Activated CD4-positive, alpha-beta memory T cell treated with anti-CD3 and anti-CD28 coated beads for 36 hours (primary cell): ENCODE results near the gene PTGR3. TPM values are rescaled to one million over a fixed set of nuclear protein-coding genes. Genes with fewer than 3 reads are reported as not detected.
A peak's percentile ranks its signal among the peaks of the same experiment; 100 is the strongest.

Experiments
- CTCF ChIA-PET: fragments of 350-600 bp; sonication (Branson Sonifier 250); formaldehyde crosslinking; loops from one replicate; lab custom pipeline; 2021; ENCODE audit warnings: antibody characterized with exemption, inconsistent platforms; lab: Charles Lee
- POLR2A ChIA-PET: fragments of 350-600 bp; sonication (Branson Sonifier 250); formaldehyde crosslinking; loops from one replicate; lab custom pipeline; 2021; ENCODE audit warnings: antibody characterized with exemption; lab: Charles Lee
- DNase-seq: peaks from one replicate; pipeline ENCODE4 v3.0.0-alpha.2; 2020
- H3K27ac Mint-ChIP-seq: one replicate; pipeline ENCODE4 v1.8.0; 2021; ENCODE audit warnings: mixed read lengths
- H3K27me3 Mint-ChIP-seq: one replicate; pipeline ENCODE4 v1.8.0; 2021; ENCODE audit warnings: mixed read lengths
- H3K36me3 Mint-ChIP-seq: one replicate; pipeline ENCODE4 v1.8.0; 2021; ENCODE audit warnings: mixed read lengths
- H3K4me1 Mint-ChIP-seq: one replicate; pipeline ENCODE4 v1.8.0; 2021; ENCODE audit warnings: low read depth, mixed read lengths
- H3K4me3 Mint-ChIP-seq: one replicate; pipeline ENCODE4 v1.8.0; 2021; ENCODE audit warnings: mild to moderate bottlenecking, mixed read lengths
- H3K9me3 Mint-ChIP-seq: one replicate; pipeline ENCODE4 v1.8.0; 2021; ENCODE audit warnings: mixed read lengths
- intact Hi-C: fragments of 100-400 bp; cut with micrococcal nuclease; formaldehyde crosslinking; loops from one replicate; pipeline ENCODE4 v1.15.1; 2023
- total RNA-seq, 2 experiments: library from RNA; stranded (reverse); gene quantifications; one replicate each; pipeline ENCODE4 v1.2.3, GENCODE V29; 2021

PTGR3 gene
- total RNA-seq, 2 experiments from 2014 or later, result 29.6 to 30.2 TPM

- no peaks in the 10 kb centered on the region for H3K9me3 Mint-ChIP-seq
- no peak overlapping the region for H3K27ac Mint-ChIP-seq
- H3K4me1 Mint-ChIP-seq, result peaks cover 47% of the 10 kb centered on the region
- no peaks in the 10 kb centered on the region for H3K36me3 Mint-ChIP-seq
- intact Hi-C loops, result no loop called here
- no peak for DNase-seq
- ChIA-PET POLR2A (no interaction called here), CTCF (no interaction called here)
- no peak overlapping the region for H3K4me3 Mint-ChIP-seq
- no peaks in the 10 kb centered on the region for H3K27me3 Mint-ChIP-seq
These were observed 11.8 kb upstream of the PTGR3 start for GRCh38 chr18:75220551-75221355.

- ChIA-PET POLR2A (no interaction called here), CTCF (no interaction called here)
- no peak for DNase-seq
- H3K9me3 Mint-ChIP-seq, result no peaks in the 10 kb centered on the region
- no peaks in the 10 kb centered on the region for H3K27me3 Mint-ChIP-seq
- H3K36me3 Mint-ChIP-seq, result no peaks in the 10 kb centered on the region
- no peak overlapping the region for H3K27ac Mint-ChIP-seq
- no peak overlapping the region for H3K4me3 Mint-ChIP-seq
- peaks cover 56% of the 10 kb centered on the region for H3K4me1 Mint-ChIP-seq
- intact Hi-C loops, result no loop called here
These were observed 10.9 kb upstream of the PTGR3 start for GRCh38 chr18:75219745-75220375.

GRCh38 chr18:75218065-75218923, 9.4 kb upstream of the PTGR3 start:
- H3K27ac Mint-ChIP-seq, result no peak overlapping the region
- CTCF ChIA-PET, result no interaction called here
- H3K27me3 Mint-ChIP-seq, result no peaks in the 10 kb centered on the region
- no peak overlapping the region for H3K4me3 Mint-ChIP-seq
- H3K36me3 Mint-ChIP-seq, result no peaks in the 10 kb centered on the region
- POLR2A ChIA-PET, result no interaction called here
- intact Hi-C loops, result no loop called here
- H3K9me3 Mint-ChIP-seq, result no peaks in the 10 kb centered on the region
- H3K4me1 Mint-ChIP-seq, result peaks cover 67% of the 10 kb centered on the region
- DNase-seq, result no peak

GRCh38 chr18:75216911-75217689, 8.2 kb upstream of the PTGR3 start:
- peak overlapping the region; percentile 79 for H3K27ac Mint-ChIP-seq
- H3K4me3 Mint-ChIP-seq, result no peak overlapping the region
- no peaks in the 10 kb centered on the region for H3K27me3 Mint-ChIP-seq
- H3K36me3 Mint-ChIP-seq, result no peaks in the 10 kb centered on the region
- CTCF ChIA-PET, result no interaction called here
- POLR2A ChIA-PET, result no interaction called here
- peaks cover 71% of the 10 kb centered on the region for H3K4me1 Mint-ChIP-seq
- intact Hi-C loops, result no loop called here
- no peaks in the 10 kb centered on the region for H3K9me3 Mint-ChIP-seq
- DNase-seq, result no peak

- intact Hi-C loops, result no loop called here
- Mint-ChIP-seq H3K27me3 (no peaks in the 10 kb centered on the region), H3K9me3 (no peaks in the 10 kb centered on the region), H3K36me3 (no peaks in the 10 kb centered on the region), H3K4me3 (peak overlapping the region; percentile 30), H3K4me1 (peaks cover 71% of the 10 kb centered on the region), H3K27ac (peak overlapping the region; percentile 79)
- ChIA-PET POLR2A (interaction anchor here (1.2 kb wide), 1 partner anchor 9 kb away, joined by 5 read pairs; no protein-coding TSS in a partner anchor), CTCF (no interaction called here)
- no peak for DNase-seq
These were observed 7.4 kb upstream of the PTGR3 start for GRCh38 chr18:75216212-75216910.

GRCh38 chr18:75215663-75216062, 6.7 kb upstream of the PTGR3 start:
- peak overlapping the region; percentile 71 for H3K27ac Mint-ChIP-seq
- DNase-seq, result no peak

GRCh38 chr18:75214766-75215510, 6.0 kb upstream of the PTGR3 start:
- Mint-ChIP-seq H3K27ac (peak overlapping the region; percentile 71), H3K27me3 (no peaks in the 10 kb centered on the region), H3K4me3 (no peak overlapping the region), H3K36me3 (peaks cover 8% of the 10 kb centered on the region), H3K4me1 (peaks cover 66% of the 10 kb centered on the region), H3K9me3 (no peaks in the 10 kb centered on the region)
- ChIA-PET POLR2A (no interaction called here), CTCF (no interaction called here)
- intact Hi-C loops, result loop anchor here (5.0 kb wide), 2 partner anchors 47 to 1277 kb away; no protein-coding TSS in a partner anchor
- no peak for DNase-seq

More at GRCh38 chr18:75215663-75216062, 6.7 kb upstream of the PTGR3 start:
- Mint-ChIP-seq H3K36me3 (peaks cover 5% of the 10 kb centered on the region), H3K27me3 (no peaks in the 10 kb centered on the region), H3K9me3 (no peaks in the 10 kb centered on the region), H3K4me1 (peaks cover 67% of the 10 kb centered on the region), H3K4me3 (no peak overlapping the region)
- ChIA-PET POLR2A (interaction anchor here (1.2 kb wide), 1 partner anchor 8 kb away, joined by 5 read pairs; no protein-coding TSS in a partner anchor), CTCF (no interaction called here)
- intact Hi-C loops, result no loop called here

- Mint-ChIP-seq H3K27ac (peak overlapping the region; percentile 73), H3K9me3 (no peaks in the 10 kb centered on the region), H3K36me3 (peaks cover 8% of the 10 kb centered on the region), H3K27me3 (no peaks in the 10 kb centered on the region), H3K4me1 (peaks cover 59% of the 10 kb centered on the region), H3K4me3 (no peak overlapping the region)
- POLR2A ChIA-PET, result no interaction called here
- intact Hi-C loops, result loop anchor here (5.0 kb wide), 2 partner anchors 48 to 1278 kb away; no protein-coding TSS in a partner anchor
- DNase-seq, result no peak
- CTCF ChIA-PET, result no interaction called here
These were observed 5.4 kb upstream of the PTGR3 start for GRCh38 chr18:75214332-75214690.

GRCh38 chr18:75213611-75214331, 4.8 kb upstream of the PTGR3 start:
- intact Hi-C loops, result loop anchor here (5.0 kb wide), 2 partner anchors 49 to 1279 kb away; no protein-coding TSS in a partner anchor
- POLR2A ChIA-PET, result no interaction called here
- CTCF ChIA-PET, result interaction anchor here (0.7 kb wide), 1 partner anchor 29 kb away, joined by 4 read pairs; no protein-coding TSS in a partner anchor
- Mint-ChIP-seq H3K9me3 (no peaks in the 10 kb centered on the region), H3K4me3 (no peak overlapping the region), H3K27ac (peak overlapping the region; percentile 73), H3K36me3 (peaks cover 8% of the 10 kb centered on the region), H3K4me1 (peaks cover 56% of the 10 kb centered on the region), H3K27me3 (no peaks in the 10 kb centered on the region)
- no peak for DNase-seq

- Mint-ChIP-seq H3K27ac (peak overlapping the region; percentile 54), H3K4me3 (peak overlapping the region; percentile 68), H3K4me1 (peaks cover 55% of the 10 kb centered on the region), H3K36me3 (peaks cover 8% of the 10 kb centered on the region), H3K9me3 (no peaks in the 10 kb centered on the region), H3K27me3 (no peaks in the 10 kb centered on the region)
- POLR2A ChIA-PET, result interaction anchor here (1.0 kb wide), 1 partner anchor 35 kb away, joined by 3 read pairs; no protein-coding TSS in a partner anchor
- no peak for DNase-seq
- CTCF ChIA-PET, result interaction anchor here (0.7 to 0.9 kb wide), 2 partner anchors 30 to 31 kb away, joined by 3 to 4 read pairs; no protein-coding TSS in a partner anchor
- intact Hi-C loops, result loop anchor here (5.0 kb wide), 2 partner anchors 50 to 1280 kb away; no protein-coding TSS in a partner anchor
These were observed 3.8 kb upstream of the PTGR3 start for GRCh38 chr18:75212751-75213090.
